Adrenal gland (tissue), 12 donors: Measurements from ENCODE around the gene PKP2. TPM values are rescaled to one million over a fixed set of nuclear protein-coding genes. Genes with fewer than 3 reads are reported as not detected.
"Not testable (repeated sequence)": the region's sequence is repeated elsewhere in the genome, so short reads cannot be mapped to it uniquely, and the experiment has no call there.

Experiments
- DNase-seq, 7 donors: peaks; one replicate each; pipeline ENCODE4 v3.0.0-alpha.2; 2019 to 2020
- H3K27ac ChIP-seq, 5 donors: fragments of 200-600 bp; sonication (generic) in 4 of 5; 1 replicate in 3 of 5; 2 replicates in 2 of 5; pipeline versions ENCODE4 v1.5.1 to v1.8.0; 2016 to 2020; ENCODE audit warnings: mild to moderate bottlenecking in 1 of 5
- H3K27me3 ChIP-seq: fragments of 200-600 bp; 2 replicates; pipeline ENCODE4 v1.8.0; 2021
- H3K36me3 ChIP-seq, 2 donors: fragments of 200-600 bp; replicated peaks in 1 of 2; 1 replicate in 1 of 2; 2 replicates in 1 of 2; pipeline versions ENCODE4 v1.5.1 to v1.8.0; 2018 to 2022
- H3K4me1 ChIP-seq, 2 donors: fragments of 200-600 bp; replicated peaks in 1 of 2; 1 replicate in 1 of 2; 2 replicates in 1 of 2; pipeline versions ENCODE4 v1.5.1 to v1.8.0; 2018 to 2021
- H3K4me3 ChIP-seq, 4 donors: fragments of 200-600 bp; sonication (generic) in 3 of 4; one replicate each; pipeline ENCODE4 v1.5.1; 2016 to 2018
- H3K9me3 ChIP-seq, 3 donors: fragments of 200-600 bp; sonication (generic) in 1 of 3; replicated peaks in 1 of 3; 1 replicate in 2 of 3; 2 replicates in 1 of 3; pipeline versions ENCODE4 v1.5.1 to v1.8.0; 2016 to 2021
- CTCF ChIP-seq, 6 experiments: fragments of 450-650 bp in 4 of 6; fragments of 200-600 bp in 2 of 6; sonication (generic) in 1 of 6; IDR thresholded peaks; 1 replicate in 5 of 6; 2 replicates in 1 of 6; pipeline versions ENCODE4 v1.5.1 to v1.8.0; 2016 to 2021; ENCODE audit warnings: antibody characterized with exemption in 6 of 6, mild to moderate bottlenecking in 2 of 6, moderate library complexity in 1 of 6
- POLR2A ChIP-seq, 2 donors: fragments of 450-650 bp; IDR thresholded peaks; one replicate each; pipeline ENCODE4 v1.6.1; 2017; ENCODE audit warnings: antibody characterized with exemption in 2 of 2, mild to moderate bottlenecking in 2 of 2, moderate library complexity in 1 of 2
- WGBS, 4 donors: extraction: QIAGEN DNeasy Blood & Tissue Kit in 2 of 4; methylation state at CpG; one replicate each; pipeline versions ENCODE4 v1.1.5 to v1.1.7; 2013 to 2017; 5-methylcytosine and 5-hydroxymethylcytosine counted together
- intact Hi-C, 2 donors: fragments of 100-400 bp; cut with DNase I; formaldehyde crosslinking; loops; one replicate each; pipeline versions ENCODE4 v1.14.1 to v1.15.0; 2022 to 2023
- polyA plus RNA-seq, 3 donors: library from polyadenylated mRNA; stranded (reverse); fragments of 200-250 nt in 2 of 3; fragments of 350-450 nt in 1 of 3; fragmentation: Illumina TruSeq in 1 of 3; extraction: RNeasy Lipid Tissue Mini Kit (QIAGEN cat#74804) in 1 of 3; gene quantifications; one replicate each; pipeline ENCODE4 v1.2.3, GENCODE V29; 2013 to 2014
- total RNA-seq, 9 donors: library from RNA; depleted of rRNA in 4 of 9; stranded (reverse); fragments of >200 nt in 4 of 9; fragments of 120-200 nt in 1 of 9; fragmentation: NEBNext Ultra II Directional in 1 of 9; extraction: Animal tissue kit (Norgen Biotek cat#: 25700) in 1 of 9; gene quantifications; one replicate each; pipeline versions ENCODE4 v1.1.0 to v1.2.4, GENCODE V29; 2013 to 2023
- donor health status: healthy with polysubstance abuse.
- donor health status: Bipolar disorder and iron deficiency.
- donor health status: DM: yes; HTN: yes; CAD: no.
- donor health status: DM: no; HTN: no; CAD: no.
- donor health status: DM: no; HTN: no; CAD: no.
- donor health status: DM: yes; HTN: yes; CAD: no.

PKP2 gene
- total and polyA plus RNA-seq, 12 donors, result 0.36 to 3.3 (median 1.2) TPM

GRCh38 chr12:32884962-32885361 lies 11.6 kb downstream of the PKP2 start:
- intact Hi-C loops, result no loop called here
- H3K4me1 ChIP-seq, result no peaks in the 10 kb centered on the region
- no peaks in the 10 kb centered on the region for H3K27me3 ChIP-seq
- no peak for DNase-seq
- TF ChIP-seq CTCF (IDR thresholded peaks at IDR 0.05) (no peak), POLR2A (IDR thresholded peaks at IDR 0.05) (no peak)
- H3K36me3 ChIP-seq, result no peaks in the 10 kb centered on the region
- no peak overlapping the region for H3K27ac ChIP-seq
- WGBS, 4 donors, result 65 to 79% (median 67%) methylated on average over 4 of the region's 4 CpGs
- H3K9me3 ChIP-seq, result no peaks in the 10 kb centered on the region
- no peak overlapping the region for H3K4me3 ChIP-seq

GRCh38 chr12:32881702-32882101 lies 14.9 kb downstream of the PKP2 start:
- Histone ChIP-seq H3K36me3 (no peaks in the 10 kb centered on the region), H3K27me3 (no peaks in the 10 kb centered on the region), H3K4me1 (no peaks in the 10 kb centered on the region), H3K27ac (no peak overlapping the region), H3K4me3 (no peak overlapping the region), H3K9me3 (no peaks in the 10 kb centered on the region)
- no peak for DNase-seq
- intact Hi-C loops, result no loop called here
- TF ChIP-seq POLR2A (IDR thresholded peaks at IDR 0.05) (no peak), CTCF (IDR thresholded peaks at IDR 0.05) (no peak)
- WGBS, 4 donors, result 73 to 75% (median 74%) methylated on average over 7 of the region's 7 CpGs

- Histone ChIP-seq H3K27ac (no peak overlapping the region), H3K9me3 (no peaks in the 10 kb centered on the region), H3K27me3 (no peaks in the 10 kb centered on the region), H3K36me3 (no peaks in the 10 kb centered on the region), H3K4me1 (no peaks in the 10 kb centered on the region), H3K4me3 (no peak overlapping the region)
- TF ChIP-seq CTCF (IDR thresholded peaks at IDR 0.05), result no peak
- no peak for TF ChIP-seq POLR2A (IDR thresholded peaks at IDR 0.05)
- no peak for DNase-seq
- intact Hi-C loops, result no loop called here
- 50 to 61% (median 54%) methylated on average over 3 of the region's 3 CpGs for WGBS, 4 donors
Measured at GRCh38 chr12:32881107-32881506, 15.5 kb downstream of the PKP2 start.

- H3K36me3 ChIP-seq, H3K4me1 ChIP-seq, H3K4me3 ChIP-seq: not testable (repeated sequence)
Measured at GRCh38 chr12:32879066-32879465, 17.5 kb downstream of the PKP2 start.

GRCh38 chr12:32877601-32878459 lies 18.7 kb downstream of the PKP2 start:
- Histone ChIP-seq H3K4me3 (no peak overlapping the region), H3K27ac (peak overlapping the region in 1 of 5 donors; percentile 6), H3K9me3 (no peaks in the 10 kb centered on the region), H3K36me3 (no peaks in the 10 kb centered on the region), H3K4me1 (no peaks in the 10 kb centered on the region), H3K27me3 (no peaks in the 10 kb centered on the region)
- TF ChIP-seq CTCF (IDR thresholded peaks at IDR 0.05) (no peak), POLR2A (IDR thresholded peaks at IDR 0.05) (no peak)
- intact Hi-C loops, result no loop called here
- 82 to 87% (median 85%) methylated on average over 16 to 29 of the region's 29 CpGs for WGBS, 4 donors
- DNase-seq, result peak in 5 of 7 donors; percentile 9 to 79 (median 22)

More at GRCh38 chr12:32879066-32879465, 17.5 kb downstream of the PKP2 start:
- 80 to 90% (median 84%) methylated on average over 7 of the region's 7 CpGs for WGBS, 4 donors
- H3K27me3 ChIP-seq, intact Hi-C loops, H3K27ac ChIP-seq, H3K9me3 ChIP-seq, DNase-seq: not testable (repeated sequence)
